ENCODE results near the gene SMARCB1.

Gene SMARCB1

GRCh38 chr22:23786752-23787599, at the start of gene SMARCB1:
SMARCB1 (plus strand) TSS chr22:23786966; CDS start chr22:23787170, 204 bp downstream.
- DNase-seq (ENCODE audit: low read depth) = peak; percentile 90
- TF ChIP-seq POLR2A (IDR thresholded peaks at IDR 0.05; ENCODE audit: extremely low read depth, insufficient read length) (no peak), CTCF (IDR thresholded peaks at IDR 0.05; ENCODE audit: low read depth, low read length) (no peak), MYC (IDR thresholded peaks at IDR 0.05; ENCODE audit: low read depth, low read length) (no peak), MAX (IDR thresholded peaks at IDR 0.05; ENCODE audit: low read depth, low read length) (no peak)
- H3K4me3 ChIP-seq (ENCODE audit: low read depth, low read length) = peak within 1 kb of the TSS; percentile 94

- H3K4me3 ChIP-seq (ENCODE audit: low read depth, low read length) = no peak overlapping the region
- no peak for TF ChIP-seq MAX (IDR thresholded peaks at IDR 0.05; ENCODE audit: low read depth, low read length)
- TF ChIP-seq POLR2A (IDR thresholded peaks at IDR 0.05; ENCODE audit: extremely low read depth, insufficient read length) = no peak
- TF ChIP-seq MYC (IDR thresholded peaks at IDR 0.05; ENCODE audit: low read depth, low read length) = no peak
- TF ChIP-seq CTCF (IDR thresholded peaks at IDR 0.05; ENCODE audit: low read depth, low read length) = no peak
Observed at GRCh38 chr22:23737696-23738095, 49.1 kb upstream of the SMARCB1 start.

GRCh38 chr22:23742505-23743264, 44.1 kb upstream of the SMARCB1 start:
- DNase-seq (ENCODE audit: low read depth) = no peak
- TF ChIP-seq POLR2A (IDR thresholded peaks at IDR 0.05; ENCODE audit: extremely low read depth, insufficient read length) (no peak), CTCF (IDR thresholded peaks at IDR 0.05; ENCODE audit: low read depth, low read length) (no peak), MAX (IDR thresholded peaks at IDR 0.05; ENCODE audit: low read depth, low read length) (no peak), MYC (IDR thresholded peaks at IDR 0.05; ENCODE audit: low read depth, low read length) (no peak)
- H3K4me3 ChIP-seq (ENCODE audit: low read depth, low read length) = no peak overlapping the region

More at GRCh38 chr22:23737696-23738095, 49.1 kb upstream of the SMARCB1 start:
- DNase-seq (ENCODE audit: low read depth) = no peak

- DNase-seq (ENCODE audit: low read depth) = no peak
- TF ChIP-seq CTCF (IDR thresholded peaks at IDR 0.05; ENCODE audit: low read depth, low read length) (no peak), MYC (IDR thresholded peaks at IDR 0.05; ENCODE audit: low read depth, low read length) (no peak), MAX (IDR thresholded peaks at IDR 0.05; ENCODE audit: low read depth, low read length) (no peak), POLR2A (IDR thresholded peaks at IDR 0.05; ENCODE audit: extremely low read depth, insufficient read length) (no peak)
- no peak overlapping the region for H3K4me3 ChIP-seq (ENCODE audit: low read depth, low read length)
Observed at GRCh38 chr22:23743303-23743705, 43.5 kb upstream of the SMARCB1 start.

- TF ChIP-seq POLR2A (IDR thresholded peaks at IDR 0.05; ENCODE audit: extremely low read depth, insufficient read length) (no peak), MAX (IDR thresholded peaks at IDR 0.05; ENCODE audit: low read depth, low read length) (no peak)
- DNase-seq (ENCODE audit: low read depth) = no peak
- no peak overlapping the region for H3K4me3 ChIP-seq (ENCODE audit: low read depth, low read length)
Observed at GRCh38 chr22:23744001-23744400, 42.8 kb upstream of the SMARCB1 start.

- TF ChIP-seq MAX (IDR thresholded peaks at IDR 0.05; ENCODE audit: low read depth, low read length) = no peak
- no peak for TF ChIP-seq MYC (IDR thresholded peaks at IDR 0.05; ENCODE audit: low read depth, low read length)
- no peak for TF ChIP-seq CTCF (IDR thresholded peaks at IDR 0.05; ENCODE audit: low read depth, low read length)
- no peak for TF ChIP-seq POLR2A (IDR thresholded peaks at IDR 0.05; ENCODE audit: extremely low read depth, insufficient read length)
- H3K4me3 ChIP-seq (ENCODE audit: low read depth, low read length) = no peak overlapping the region
- no peak for DNase-seq (ENCODE audit: low read depth)
Observed at GRCh38 chr22:23744485-23744884, 42.3 kb upstream of the SMARCB1 start.
